GDM1 (cell line): ENCODE results near the gene RNASE4.

Source experiments
- DNase-seq: peaks from one replicate; lab custom pipeline; 2025; lab: John Stamatoyannopoulos, UW

The RNASE4 gene

GRCh38 chr14:20675669-20676068 is 8.7 kb upstream of the RNASE4 start:
- DNase-seq, result no peak

GRCh38 chr14:20676072-20676471 is 8.3 kb upstream of the RNASE4 start:
- DNase-seq, result no peak

GRCh38 chr14:20679907-20680306 is 4.5 kb upstream of the RNASE4 start:
- no peak for DNase-seq

GRCh38 chr14:20680363-20680762 is 4.0 kb upstream of the RNASE4 start:
- no peak for DNase-seq

GRCh38 chr14:20680843-20681347 is 3.5 kb upstream of the RNASE4 start:
- DNase-seq, result no peak

- peak; percentile 74 for DNase-seq
These were observed 2.8 kb upstream of the RNASE4 start for GRCh38 chr14:20681348-20682126.

GRCh38 chr14:20682127-20682434 is 2.3 kb upstream of the RNASE4 start:
- DNase-seq, result no peak

GRCh38 chr14:20682435-20683124 is 1.8 kb upstream of the RNASE4 start:
- DNase-seq, result peak; percentile 69

- peak; percentile 69 for DNase-seq
These were observed 1.1 kb upstream of the RNASE4 start for GRCh38 chr14:20683125-20683890.

- DNase-seq, result no peak
These were observed 499 bp downstream of the RNASE4 start for GRCh38 chr14:20684662-20685456.

- no peak for DNase-seq
These were observed 2.2 kb downstream of the RNASE4 start for GRCh38 chr14:20686386-20687143.

- DNase-seq, result no peak
These were observed 3.2 kb downstream of the RNASE4 start for GRCh38 chr14:20687362-20688166.

GRCh38 chr14:20688167-20688839 is 3.9 kb downstream of the RNASE4 start, which contains the start of gene ANG:
Gene ANG (plus strand): TSS chr14:20688764. CDS start chr14:20693565, 4,801 bp downstream.
- no peak for DNase-seq

GRCh38 chr14:20690848-20691640 is 6.7 kb downstream of the RNASE4 start:
- DNase-seq, result peak; percentile 64

- DNase-seq, result no peak
These were observed 7.9 kb downstream of the RNASE4 start for GRCh38 chr14:20692116-20692751.

GRCh38 chr14:20696764-20697163 is 12.4 kb downstream of the RNASE4 start:
- no peak for DNase-seq

GRCh38 chr14:20697273-20698017 is 13.1 kb downstream of the RNASE4 start:
- DNase-seq, result peak; percentile 65

- no peak for DNase-seq
These were observed 13.6 kb downstream of the RNASE4 start for GRCh38 chr14:20698018-20698329.
